ENCODE data around the gene THAP4. TPM values are rescaled to one million over a fixed set of nuclear protein-coding genes. Genes with fewer than 3 reads are reported as not detected.

Gene THAP4
- total RNA-seq, 2 donors from 2014 or later, result 42.2 to 45.8 TPM

- Mint-ChIP-seq H3K36me3 (no peaks in the 10 kb centered on the region), H3K9me3 (no peaks in the 10 kb centered on the region), H3K27ac (no peak overlapping the region)
- ATAC-seq, result no peak
- no peak for DNase-seq (ENCODE audit: low spot score in 2 of 2)
These were observed 94.7 kb downstream of the THAP4 start for GRCh38 chr2:241542278-241542605.

GRCh38 chr2:241541564-241542277, 95.2 kb downstream of the THAP4 start:
- Mint-ChIP-seq H3K9me3 (no peaks in the 10 kb centered on the region), H3K36me3 (no peaks in the 10 kb centered on the region), H3K27ac (no peak overlapping the region)
- DNase-seq (ENCODE audit: low spot score in 2 of 2) (no peak), ATAC-seq (no peak)

- DNase-seq (ENCODE audit: low spot score in 2 of 2) (peak in 1 of 2 donors; percentile 70), ATAC-seq (peak; percentile 40 to 89)
- no peaks in the 10 kb centered on the region for H3K36me3 Mint-ChIP-seq
- no peaks in the 10 kb centered on the region for H3K9me3 Mint-ChIP-seq
- no peak overlapping the region for H3K27ac Mint-ChIP-seq
These were observed 96.0 kb downstream of the THAP4 start for GRCh38 chr2:241540771-241541561.

GRCh38 chr2:241540401-241540770, 96.6 kb downstream of the THAP4 start:
- Mint-ChIP-seq H3K9me3 (no peaks in the 10 kb centered on the region), H3K27ac (no peak overlapping the region), H3K36me3 (no peaks in the 10 kb centered on the region)
- DNase-seq (ENCODE audit: low spot score in 2 of 2) (no peak), ATAC-seq (no peak)

GRCh38 chr2:241539616-241540374, 97.2 kb downstream of the THAP4 start:
- H3K27ac Mint-ChIP-seq, result no peak overlapping the region

GRCh38 chr2:241538838-241539615, 97.9 kb downstream of the THAP4 start:
- DNase-seq (ENCODE audit: low spot score in 2 of 2) (no peak), ATAC-seq (no peak)
- H3K9me3 Mint-ChIP-seq, result no peaks in the 10 kb centered on the region
- no peak overlapping the region for H3K27ac Mint-ChIP-seq
- H3K36me3 Mint-ChIP-seq, result no peaks in the 10 kb centered on the region

More at GRCh38 chr2:241539616-241540374, 97.2 kb downstream of the THAP4 start:
- Mint-ChIP-seq H3K9me3 (no peaks in the 10 kb centered on the region), H3K36me3 (no peaks in the 10 kb centered on the region)
- no peak for DNase-seq (ENCODE audit: low spot score in 2 of 2)
- no peak for ATAC-seq

GRCh38 chr2:241535871-241536655, 100.9 kb downstream of the THAP4 start:
- DNase-seq (ENCODE audit: low spot score in 2 of 2), result no peak
- Mint-ChIP-seq H3K36me3 (no peaks in the 10 kb centered on the region), H3K9me3 (no peaks in the 10 kb centered on the region), H3K27ac (peak overlapping the region in 1 of 2 donors; percentile 44)
- ATAC-seq, result no peak

GRCh38 chr2:241534701-241535375, 102.1 kb downstream of the THAP4 start:
- Mint-ChIP-seq H3K36me3 (no peaks in the 10 kb centered on the region), H3K9me3 (no peaks in the 10 kb centered on the region), H3K27ac (no peak overlapping the region)
- no peak for DNase-seq (ENCODE audit: low spot score in 2 of 2)
- ATAC-seq, result no peak

Other genes with a start within 250 kb of the THAP4 start
- 10 to 100 TPM; 35.3 to 95.5 TPM for gene STK25, start 128.6 kb downstream of the THAP4 start, total RNA-seq
- gene BOK, start 78.4 kb downstream of the THAP4 start, total RNA-seq, result under 1 TPM in 1 of 2 donors, not detected in 1; 0.35 TPM
- gene ATG4B, start 535 bp upstream of the THAP4 start, total RNA-seq, result 100 to 1,000 TPM; 103 to 107 TPM
- gene DTYMK, start 49.7 kb upstream of the THAP4 start, total RNA-seq, result 10 to 100 TPM; 85.5 to 92.9 TPM
- gene ING5, start 64.9 kb upstream of the THAP4 start, total RNA-seq, result 10 to 100 TPM; 36.9 to 41.6 TPM
- gene D2HGDH, start 97.5 kb upstream of the THAP4 start, total RNA-seq, result 10 to 100 TPM; 22.1 to 38.2 TPM
- gene GAL3ST2, start 139.7 kb upstream of the THAP4 start, total RNA-seq, result 1 to 10 TPM in 1 of 2 donors, under 1 TPM in 1; 0.16 to 1.1 TPM
- gene NEU4, start 172.0 kb upstream of the THAP4 start, total RNA-seq, result 1 to 10 TPM; 1.1 to 1.2 TPM
- gene PDCD1, start 221.7 kb upstream of the THAP4 start, total RNA-seq, result 10 to 100 TPM; 22.5 to 25.4 TPM
- gene RTP5, start 232.6 kb upstream of the THAP4 start, total RNA-seq, result under 1 TPM in 1 of 2 donors, not detected in 1; 0.09 TPM

All from activated naive CD4-positive, alpha-beta T cell treated with anti-CD3 and anti-CD28 coated beads, Interleukin-2, amount 50 U/mL, for 72 hours (primary cell).